ENCODE data around the gene PSAPL1. TPM values are rescaled to one million over a fixed set of nuclear protein-coding genes. Genes with fewer than 3 reads are reported as not detected.

Gene PSAPL1
- polyA plus RNA-seq, 1 experiment, result not detected

- H3K27me3 ChIP-seq (ENCODE audit: control insufficient read depth, insufficient read depth, low read length), result peaks cover 58% of the 10 kb centered on the region
- H3K4me3 ChIP-seq (ENCODE audit: low read depth, low read length), result no peak overlapping the region
- CTCF ChIA-PET, result no interaction called here
- TF ChIP-seq CTCF (IDR thresholded peaks at IDR 0.05; ENCODE audit: low read depth, low read length), result no peak
- DNase-seq (ENCODE audit: low read depth, low spot score), result no peak
- no peak overlapping the region for H3K27ac ChIP-seq (ENCODE audit: low read depth, low read length)
- peaks cover 7% of the 10 kb centered on the region for H3K9me3 ChIP-seq (ENCODE audit: control insufficient read depth, insufficient read depth, low read length)
- POLR2A ChIA-PET, result no interaction called here
Measured at GRCh38 chr4:7391637-7392437, 42.9 kb downstream of the PSAPL1 start.

GRCh38 chr4:7390906-7391636, 43.7 kb downstream of the PSAPL1 start:
- no peak overlapping the region for H3K27ac ChIP-seq (ENCODE audit: low read depth, low read length)
- CTCF ChIA-PET, result no interaction called here
- POLR2A ChIA-PET, result no interaction called here
- H3K9me3 ChIP-seq (ENCODE audit: control insufficient read depth, insufficient read depth, low read length), result peaks cover 7% of the 10 kb centered on the region
- DNase-seq (ENCODE audit: low read depth, low spot score), result no peak
- H3K27me3 ChIP-seq (ENCODE audit: control insufficient read depth, insufficient read depth, low read length), result peaks cover 51% of the 10 kb centered on the region
- TF ChIP-seq CTCF (IDR thresholded peaks at IDR 0.05; ENCODE audit: low read depth, low read length), result no peak
- no peak overlapping the region for H3K4me3 ChIP-seq (ENCODE audit: low read depth, low read length)

- Histone ChIP-seq H3K9me3 (ENCODE audit: control insufficient read depth, insufficient read depth, low read length) (peaks cover 14% of the 10 kb centered on the region), H3K4me3 (ENCODE audit: low read depth, low read length) (no peak overlapping the region), H3K27ac (ENCODE audit: low read depth, low read length) (no peak overlapping the region), H3K27me3 (ENCODE audit: control insufficient read depth, insufficient read depth, low read length) (peaks cover 45% of the 10 kb centered on the region)
- CTCF ChIA-PET, result no interaction called here
- no peak for TF ChIP-seq CTCF (IDR thresholded peaks at IDR 0.05; ENCODE audit: low read depth, low read length)
- POLR2A ChIA-PET, result no interaction called here
- no peak for DNase-seq (ENCODE audit: low read depth, low spot score)
Measured at GRCh38 chr4:7390336-7390735, 44.4 kb downstream of the PSAPL1 start.

DNA sequence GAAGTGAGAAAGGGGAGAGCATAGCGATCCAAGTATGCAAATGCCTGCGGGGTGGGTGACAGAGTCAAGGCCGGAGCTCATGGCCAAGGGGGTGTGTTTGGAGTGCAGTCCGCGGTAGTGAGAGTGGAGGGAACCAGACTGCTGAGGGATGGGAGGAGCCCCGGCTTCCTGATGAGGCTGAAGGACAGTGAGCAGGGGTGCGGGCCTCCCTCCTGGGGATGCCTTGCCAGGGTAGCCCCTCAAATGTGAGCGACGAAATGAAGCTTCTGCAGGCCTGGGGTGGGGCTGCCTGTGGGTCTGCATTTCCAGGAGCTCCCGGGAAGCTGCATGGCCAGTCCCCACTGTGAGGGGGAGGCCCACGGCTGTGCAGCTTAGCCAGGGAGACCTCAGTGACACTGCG, 45.0 kb downstream of the PSAPL1 start:
- ChIA-PET CTCF (no interaction called here), POLR2A (no interaction called here)

More for the DNA sequence above, 45.0 kb downstream of the PSAPL1 start:
- DNase-seq (ENCODE audit: low read depth, low spot score), result no peak
- Histone ChIP-seq H3K27ac (ENCODE audit: low read depth, low read length) (no peak overlapping the region), H3K9me3 (ENCODE audit: control insufficient read depth, insufficient read depth, low read length) (peaks cover 20% of the 10 kb centered on the region), H3K4me3 (ENCODE audit: low read depth, low read length) (no peak overlapping the region), H3K27me3 (ENCODE audit: control insufficient read depth, insufficient read depth, low read length) (peaks cover 39% of the 10 kb centered on the region)
- no peak for TF ChIP-seq CTCF (IDR thresholded peaks at IDR 0.05; ENCODE audit: low read depth, low read length)
